ENCODE measurements around the gene EDC3. TPM values are rescaled to one million over a fixed set of nuclear protein-coding genes. Genes with fewer than 3 reads are reported as not detected.
"Not testable (repeated sequence)": the region's sequence is repeated elsewhere in the genome, so short reads cannot be mapped to it uniquely, and the experiment has no call there.

The EDC3 gene
- total RNA-seq, 1 donor from 2014 or later, result 9.5 TPM

DNA sequence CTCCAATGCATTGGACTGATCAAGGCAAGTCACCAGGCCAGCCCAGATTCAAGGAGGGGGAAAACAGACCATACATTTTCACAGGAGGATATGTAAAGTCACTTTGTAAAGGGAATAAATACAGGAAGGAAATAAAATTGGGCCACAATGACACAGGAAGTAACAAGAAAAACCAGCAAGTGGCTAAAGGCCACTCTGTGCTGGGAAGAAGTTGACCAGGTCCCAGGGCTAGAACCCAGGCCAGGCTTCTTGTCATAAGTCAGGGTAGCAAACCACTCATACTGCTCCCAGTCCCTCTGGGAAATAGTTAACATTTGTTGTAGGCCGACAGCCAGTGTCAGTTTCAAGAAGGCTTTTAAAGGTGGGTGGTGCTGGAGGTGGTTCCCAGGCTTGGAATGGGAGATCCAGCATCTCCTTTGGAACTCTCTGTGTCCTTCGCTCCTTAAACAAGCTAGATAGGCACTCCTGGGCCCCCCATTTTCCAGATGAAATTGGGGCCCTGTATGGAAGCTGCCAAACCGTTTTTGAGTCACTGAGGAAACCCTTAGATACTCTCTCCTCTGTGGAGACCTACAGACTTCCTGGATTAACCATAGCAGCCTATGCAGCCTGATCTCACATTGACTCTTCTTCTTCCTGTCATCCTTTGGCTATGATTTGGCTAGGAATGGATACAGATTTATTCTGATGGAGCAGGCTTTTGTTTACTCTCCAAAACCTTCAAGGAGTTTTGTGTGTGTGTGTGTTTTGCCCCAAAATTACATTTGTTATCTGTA, 14.7 kb upstream of the EDC3 start:
- DNase-seq (ENCODE audit: low read depth), result no peak

- no peak for DNase-seq (ENCODE audit: low read depth)
Measured at GRCh38 chr15:74709892-74710291, 14.1 kb upstream of the EDC3 start.

DNA sequence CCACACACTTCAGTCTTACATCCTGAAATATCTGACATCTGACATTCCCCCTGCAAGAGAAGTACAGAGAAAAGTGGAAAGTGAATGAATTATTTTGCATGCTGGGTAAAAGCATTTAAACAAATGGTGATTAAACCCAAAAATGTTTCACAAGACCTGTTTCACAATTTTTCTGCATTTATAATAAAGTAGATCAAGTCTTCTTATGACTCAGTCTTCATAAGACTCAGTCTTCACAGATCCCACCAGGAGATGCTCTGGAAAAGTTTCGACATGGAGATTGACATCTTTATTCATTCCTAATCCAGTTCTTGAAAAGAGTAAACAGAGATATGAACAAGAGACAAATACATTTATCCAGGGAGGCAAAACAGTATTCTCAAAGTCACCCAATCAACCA, 13.2 kb upstream of the EDC3 start:
- no peak for DNase-seq (ENCODE audit: low read depth)

GRCh38 chr15:74696808-74697207, 984 bp upstream of the EDC3 start:
- no peak for DNase-seq (ENCODE audit: low read depth)

DNA sequence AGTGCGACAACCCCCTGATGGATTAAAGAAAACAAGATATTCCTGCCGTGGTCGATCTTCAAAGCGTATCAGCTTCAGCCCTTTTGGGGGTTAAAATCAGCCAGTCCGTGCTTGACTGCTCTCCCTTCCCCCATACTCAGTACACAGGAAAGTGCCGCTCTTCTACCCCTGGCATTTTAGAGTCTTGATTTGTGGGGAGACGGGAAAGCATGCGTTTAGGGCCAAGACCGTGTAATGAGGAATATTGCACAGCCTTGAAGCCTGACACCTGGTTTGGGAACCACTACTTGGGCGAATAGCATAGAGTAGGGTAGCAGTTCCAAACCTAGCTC, 540 bp upstream of the EDC3 start:
- DNase-seq (ENCODE audit: low read depth), result no peak

- no peak for DNase-seq (ENCODE audit: low read depth)
Measured at GRCh38 chr15:74692327-74692726, 3.5 kb downstream of the EDC3 start.

DNA sequence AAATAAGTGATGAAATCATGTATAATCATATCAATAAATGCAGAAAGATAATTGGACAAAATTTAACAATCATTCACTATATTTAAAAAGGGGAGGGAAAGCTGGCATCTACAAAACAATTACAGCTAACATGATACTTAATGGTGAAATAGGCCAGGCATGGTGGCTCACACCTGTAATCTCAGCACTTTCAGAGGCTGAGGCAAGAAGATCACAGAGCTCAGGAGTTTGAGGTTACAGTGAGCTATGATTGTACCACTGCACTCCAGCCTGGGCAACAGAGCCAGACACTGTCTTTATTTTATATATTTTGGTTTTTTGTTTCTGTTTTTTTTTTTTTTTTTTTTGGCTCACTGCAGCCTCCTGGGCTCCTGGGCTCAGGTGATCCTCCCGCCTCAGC, 12.1 kb downstream of the EDC3 start:
- no peak for DNase-seq (ENCODE audit: low read depth)

DNA sequence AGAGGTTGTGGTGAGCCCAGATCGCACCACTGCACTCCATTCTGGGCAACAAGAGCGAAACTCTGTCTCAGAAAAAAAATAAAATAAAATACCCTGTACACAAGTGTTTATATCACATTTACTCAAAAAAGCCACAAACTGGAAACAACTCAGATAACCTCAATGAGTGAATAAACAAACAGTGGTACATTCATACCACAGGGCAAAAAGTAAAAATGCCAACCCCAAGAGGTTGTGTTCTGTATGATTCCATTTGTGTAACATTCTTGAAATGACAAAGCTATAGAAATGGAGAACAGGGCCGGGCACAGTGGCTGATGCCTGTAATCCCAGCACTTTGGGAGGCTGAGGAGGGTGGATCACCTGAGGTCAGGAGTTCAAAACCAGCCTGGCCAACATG, 12.9 kb downstream of the EDC3 start:
- DNase-seq (ENCODE audit: low read depth), result no peak

- no peak for DNase-seq (ENCODE audit: low read depth)
Measured at GRCh38 chr15:74680456-74680855, 15.4 kb downstream of the EDC3 start.

DNA sequence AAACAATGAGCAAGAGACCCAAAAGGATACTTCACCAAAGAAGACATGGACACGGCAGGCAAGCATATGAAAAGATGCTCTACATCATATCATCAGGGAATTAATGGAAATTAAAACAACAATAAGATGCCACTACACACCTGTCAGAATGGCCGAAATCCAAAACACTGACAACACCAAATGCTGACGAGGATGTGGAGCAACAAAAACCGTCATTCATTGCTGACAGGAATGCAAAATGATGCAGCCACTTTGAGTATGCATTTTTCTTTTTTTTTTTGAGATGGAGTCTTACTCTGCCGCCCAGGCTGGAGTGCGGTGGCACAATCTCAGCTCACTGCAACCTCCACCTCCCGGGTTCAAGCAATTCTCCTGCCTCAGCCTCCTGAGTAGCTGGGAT, 19.0 kb downstream of the EDC3 start:
- DNase-seq (ENCODE audit: low read depth), result no peak

GRCh38 chr15:74674161-74674560, 21.7 kb downstream of the EDC3 start:
- DNase-seq (ENCODE audit: low read depth), result no peak

DNA sequence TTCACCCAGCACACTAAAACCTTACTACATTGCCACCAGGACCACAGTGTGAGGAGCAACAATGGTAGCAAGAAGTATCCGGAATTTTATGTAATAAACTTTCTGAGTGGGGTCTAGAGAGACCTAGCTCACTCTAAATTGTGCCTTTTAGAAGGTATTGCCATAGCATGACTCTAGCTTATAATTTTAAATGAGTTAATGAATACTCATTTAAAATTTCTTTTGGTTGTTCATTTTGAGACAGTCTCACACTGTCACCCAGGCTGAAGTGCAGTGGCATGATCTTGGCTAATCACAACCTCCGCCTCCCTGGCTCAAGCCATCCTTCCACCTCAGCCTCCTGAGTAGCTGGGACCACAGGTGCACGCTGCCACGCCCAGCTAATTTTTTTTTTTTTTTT, 26.2 kb downstream of the EDC3 start:
- DNase-seq (ENCODE audit: low read depth), result no peak

DNA sequence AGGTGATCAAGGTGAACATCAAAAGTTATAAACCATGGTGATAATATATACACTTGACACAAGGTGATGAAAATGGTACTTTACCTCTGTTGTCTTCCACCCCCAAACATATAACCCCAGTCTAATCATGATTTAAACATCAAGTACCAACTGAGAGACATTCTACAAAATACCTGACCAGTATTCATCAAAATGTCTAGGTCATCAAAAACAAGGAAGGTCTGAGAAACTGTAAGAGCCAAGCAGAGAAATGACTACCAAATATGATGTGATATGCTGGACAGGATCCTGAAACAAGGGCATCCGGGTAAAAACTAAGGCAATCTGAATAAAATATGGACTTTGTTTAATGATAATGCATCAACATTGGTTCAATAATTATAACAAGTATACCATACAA, 27.8 kb downstream of the EDC3 start:
- no peak for DNase-seq (ENCODE audit: low read depth)

DNA sequence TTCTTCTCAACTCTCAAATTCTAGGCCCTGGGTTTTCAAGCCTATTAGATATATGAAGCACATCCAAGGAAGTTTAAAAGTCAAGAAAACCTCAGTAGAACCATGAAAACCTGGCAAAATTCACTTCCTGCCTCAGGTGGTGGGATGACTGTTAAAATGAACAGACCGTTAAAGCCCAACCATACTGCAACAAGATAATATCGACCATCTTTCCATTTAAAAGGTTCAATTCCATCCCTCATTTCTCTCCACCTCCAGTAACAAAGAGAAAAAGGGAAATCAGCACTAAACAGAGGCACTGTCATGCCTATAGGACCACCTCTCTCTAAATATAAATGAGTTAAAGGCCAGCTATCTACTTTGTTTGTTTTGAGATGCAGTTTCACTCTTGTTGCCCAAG, 31.2 kb downstream of the EDC3 start:
- DNase-seq (ENCODE audit: low read depth), result no peak

- DNase-seq (ENCODE audit: low read depth), result no peak
Measured at GRCh38 chr15:74664028-74664616, 31.7 kb downstream of the EDC3 start.

- DNase-seq (ENCODE audit: low read depth), result no peak
Measured at GRCh38 chr15:74663303-74664027, 32.4 kb downstream of the EDC3 start.

GRCh38 chr15:74662064-74662860, 33.6 kb downstream of the EDC3 start:
- DNase-seq (ENCODE audit: low read depth), result no peak

DNA sequence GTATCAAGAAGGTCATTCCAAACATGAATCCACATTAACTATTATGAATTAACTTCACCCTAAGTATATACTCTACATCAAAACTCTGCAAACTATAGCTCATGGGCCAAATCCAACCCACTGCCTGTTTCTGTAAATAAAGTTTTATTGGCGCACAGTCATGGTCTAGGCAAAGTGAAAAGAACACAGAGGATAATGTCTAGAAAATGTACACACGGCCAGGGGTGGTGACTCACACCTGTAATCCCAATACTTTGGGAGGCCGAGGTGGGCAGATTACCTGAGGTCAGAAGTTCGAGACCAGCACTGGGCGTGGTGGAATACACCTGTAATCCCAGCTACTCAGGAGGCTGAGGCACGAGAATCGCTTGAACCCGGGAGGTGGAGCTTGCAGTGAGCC, 34.5 kb downstream of the EDC3 start:
- not testable (repeated sequence) for DNase-seq (ENCODE audit: low read depth)

DNA sequence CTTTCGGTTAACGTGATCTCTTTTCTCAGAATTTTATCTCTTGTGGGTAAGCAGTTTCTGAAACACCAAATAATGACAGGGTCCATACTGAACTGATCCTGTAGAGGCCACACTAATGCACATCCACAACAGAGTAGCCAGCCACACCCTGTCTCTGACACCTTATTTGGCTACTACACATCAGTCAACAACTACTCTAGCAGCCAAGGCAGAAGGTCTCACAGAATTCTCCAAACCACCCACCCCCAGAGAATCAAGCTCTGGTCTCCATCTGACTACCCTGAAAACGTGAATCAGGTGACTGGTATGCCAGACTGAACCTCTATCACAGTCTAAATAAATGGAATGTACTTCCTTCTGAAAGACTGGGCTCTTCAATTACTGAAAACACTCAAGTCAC, 38.0 kb downstream of the EDC3 start:
- no peak for DNase-seq (ENCODE audit: low read depth)

DNA sequence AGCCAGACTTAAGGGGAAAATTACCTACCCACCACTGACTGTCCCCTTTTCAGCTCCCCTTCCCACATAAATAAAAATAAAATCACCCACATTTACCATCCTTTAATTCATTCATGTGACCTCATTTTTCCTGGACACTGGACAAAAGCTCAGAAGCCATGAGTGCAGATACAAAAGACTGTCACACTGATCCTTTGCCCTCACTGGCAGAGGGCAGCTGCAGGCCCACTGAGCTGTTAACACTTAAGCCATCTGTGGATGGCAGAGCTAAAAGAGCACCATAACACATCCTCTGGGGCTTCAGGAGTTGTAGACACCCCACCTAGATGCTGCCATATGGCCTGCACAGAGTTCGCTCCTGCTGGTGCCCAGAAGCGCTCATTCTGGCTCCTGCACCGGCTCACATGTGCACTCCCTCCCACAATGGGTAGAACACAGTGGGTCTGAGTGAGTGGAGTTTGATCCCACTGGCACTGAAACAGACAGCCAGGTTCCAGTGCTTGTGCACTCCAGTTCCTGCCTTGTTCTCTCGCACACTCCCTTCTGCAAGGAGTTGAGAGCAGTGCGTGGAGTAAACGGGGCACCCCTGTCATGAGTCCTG, 38.8 kb downstream of the EDC3 start:
- DNase-seq (ENCODE audit: low read depth), result peak; percentile 52

GRCh38 chr15:74655424-74655823, 40.4 kb downstream of the EDC3 start:
- no peak for DNase-seq (ENCODE audit: low read depth)

All from myocyte (in vitro differentiated cells).